GM10266 (cell line): Measurements from ENCODE around the gene TMEM179.
A peak's percentile ranks its signal among the peaks of the same experiment; 100 is the strongest.

Source experiments
- DNase-seq: peaks from one replicate; pipeline ENCODE4 v3.0.0; 2012; ENCODE audit errors: extremely low spot score
- CTCF ChIP-seq: IDR thresholded peaks from 2 replicates; pipeline ENCODE4 v1.5.1; 2012; ENCODE audit warnings: mild to moderate bottlenecking, low read depth; ENCODE audit not compliant: control insufficient read depth, insufficient read depth; ENCODE audit errors: missing control alignments

TMEM179 gene

GRCh38 chr14:104567141-104567956 is 37.2 kb downstream of the TMEM179 start:
- TF ChIP-seq CTCF: no peak
- DNase-seq: no peak

- no peak for TF ChIP-seq CTCF
- no peak for DNase-seq
Observed at GRCh38 chr14:104564744-104565679, 39.6 kb downstream of the TMEM179 start.

GRCh38 chr14:104563742-104564615 is 40.6 kb downstream of the TMEM179 start:
- TF ChIP-seq CTCF: peak; percentile 82

GRCh38 chr14:104563191-104563741 is 41.3 kb downstream of the TMEM179 start:
- no peak for DNase-seq

More at GRCh38 chr14:104563742-104564615, 40.6 kb downstream of the TMEM179 start:
- peak; percentile 87 for DNase-seq

GRCh38 chr14:104562606-104563005 is 42.0 kb downstream of the TMEM179 start:
- DNase-seq: no peak
- no peak for TF ChIP-seq CTCF

More at GRCh38 chr14:104563191-104563741, 41.3 kb downstream of the TMEM179 start:
- TF ChIP-seq CTCF: no peak

GRCh38 chr14:104561632-104562495 is 42.7 kb downstream of the TMEM179 start:
- TF ChIP-seq CTCF: no peak
- no peak for DNase-seq
